Dedifferentiated amniotic fluid mesenchymal stem cell (primary cell): ENCODE data around the gene FUT6.
"Not testable (repeated sequence)": the region's sequence is repeated elsewhere in the genome, so short reads cannot be mapped to it uniquely, and the experiment has no call there.

Experiments used
- DNase-seq: peaks from one replicate; pipeline ENCODE4 v3.0.0-alpha.2; 2016; ENCODE audit errors: extremely low spot score

The FUT6 gene

GRCh38 chr19:5786593-5787408, 52.7 kb downstream of the FUT6 start:
- no peak for DNase-seq

GRCh38 chr19:5785423-5785822, 54.1 kb downstream of the FUT6 start:
- DNase-seq, result no peak

GRCh38 chr19:5784581-5785147, 54.8 kb downstream of the FUT6 start, which contains the start of gene PRR22:
PRR22 (minus strand) TSS chr19:5784746; CDS start chr19:5784660, 86 bp downstream.
- no peak for DNase-seq

- DNase-seq, result no peak
Measured at GRCh38 chr19:5782945-5783919, 56.3 kb downstream of the FUT6 start.

- DNase-seq, result no peak
Measured at GRCh38 chr19:5782322-5782721, 57.2 kb downstream of the FUT6 start.

GRCh38 chr19:5780916-5781315, 58.6 kb downstream of the FUT6 start:
- DNase-seq, result not testable (repeated sequence)
